ENCODE measurements around the gene TLR9.

- TF ChIP-seq CTCF (IDR thresholded peaks at IDR 0.05) (no peak), POLR2A (IDR thresholded peaks at IDR 0.05) (no peak)
Measured at GRCh38 chr3:52246264-52246620, 20.8 kb upstream of the TLR9 start.
